DMS153 treated with DMSO at 0.1 percent for 48 hours (cell line): ENCODE data around the gene MFSD12.
"Not testable (repeated sequence)": the region's sequence is repeated elsewhere in the genome, so short reads cannot be mapped to it uniquely, and the experiment has no call there.

Source experiments
- DNase-seq: peaks from one replicate; lab custom pipeline; 2025; ENCODE audit not compliant: unreplicated experiment; lab: John Stamatoyannopoulos, UW

MFSD12 gene

DNA sequence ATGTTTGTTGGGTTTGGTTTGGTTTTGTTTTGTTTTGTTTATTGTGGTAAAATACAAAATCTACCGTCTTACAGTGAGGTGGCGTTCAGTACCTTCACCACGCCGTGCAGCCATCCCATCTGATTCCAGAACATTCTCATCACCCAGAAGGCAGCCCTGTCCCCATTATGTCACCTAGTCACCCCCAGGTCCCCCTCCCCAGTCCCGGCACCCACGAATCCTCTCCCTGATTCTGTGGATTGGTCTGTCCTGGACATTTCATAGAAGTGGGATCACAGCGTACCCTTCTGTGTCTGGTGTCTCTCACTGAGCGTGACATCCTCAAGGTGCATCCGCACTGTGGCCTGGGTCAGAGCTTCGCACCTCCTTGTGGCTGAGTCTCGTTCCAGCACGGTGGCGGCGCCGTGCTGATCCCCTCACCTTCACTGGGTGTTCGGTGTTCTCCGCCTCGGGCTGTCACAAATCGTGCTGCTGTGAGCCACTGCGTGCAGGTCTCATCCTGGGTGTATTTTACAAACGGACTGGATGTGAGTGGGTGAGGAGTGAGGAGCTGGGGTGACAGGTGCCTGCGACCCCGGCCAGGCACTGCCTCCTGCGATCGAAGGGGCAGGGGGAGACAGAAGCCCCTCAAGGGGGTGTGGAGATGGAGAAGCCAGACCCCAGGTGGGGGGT, 19.0 kb downstream of the MFSD12 start:
- DNase-seq = no peak

GRCh38 chr19:3537438-3538240, 19.7 kb downstream of the MFSD12 start:
- no peak for DNase-seq

- no peak for DNase-seq
These were observed 20.3 kb downstream of the MFSD12 start for GRCh38 chr19:3537101-3537437.

GRCh38 chr19:3536429-3537100, 20.8 kb downstream of the MFSD12 start:
- no peak for DNase-seq

DNA sequence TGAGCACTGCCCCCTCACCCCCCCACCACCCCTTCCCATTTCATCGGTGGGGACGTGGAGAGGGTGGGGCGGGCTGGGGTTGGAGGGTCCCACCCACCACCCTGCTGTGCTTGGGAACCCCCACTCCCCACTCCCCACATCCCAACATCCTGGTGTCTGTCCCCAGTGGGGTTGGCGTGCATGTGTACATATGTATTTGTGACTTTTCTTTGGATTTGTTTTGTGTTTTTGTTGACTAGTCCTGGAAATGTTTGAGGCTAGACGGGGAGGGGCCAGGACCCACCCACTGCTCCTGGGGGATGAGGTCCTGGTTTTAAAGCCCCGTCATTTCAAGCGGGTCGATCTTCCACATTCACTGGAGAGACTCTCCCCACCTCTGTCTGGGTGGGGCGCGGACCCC, 21.4 kb downstream of the MFSD12 start:
- no peak for DNase-seq

- DNase-seq = no peak
These were observed 21.8 kb downstream of the MFSD12 start for GRCh38 chr19:3535563-3535965.

DNA sequence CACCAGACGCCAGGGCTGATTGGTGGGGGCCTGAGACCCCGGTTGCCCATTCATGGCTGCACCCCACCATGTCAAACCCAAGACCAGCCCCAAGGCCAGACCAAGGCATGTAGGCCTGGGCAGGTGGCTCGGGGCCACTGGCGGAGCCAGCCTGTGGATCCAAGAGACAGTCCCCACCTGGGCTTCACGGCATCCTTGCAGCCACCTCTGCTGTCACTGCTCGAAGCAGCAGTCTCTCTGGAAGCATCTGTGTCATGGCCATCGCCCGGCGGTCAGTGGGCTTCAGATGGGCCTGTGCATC, 22.2 kb downstream of the MFSD12 start:
- no peak for DNase-seq

DNA sequence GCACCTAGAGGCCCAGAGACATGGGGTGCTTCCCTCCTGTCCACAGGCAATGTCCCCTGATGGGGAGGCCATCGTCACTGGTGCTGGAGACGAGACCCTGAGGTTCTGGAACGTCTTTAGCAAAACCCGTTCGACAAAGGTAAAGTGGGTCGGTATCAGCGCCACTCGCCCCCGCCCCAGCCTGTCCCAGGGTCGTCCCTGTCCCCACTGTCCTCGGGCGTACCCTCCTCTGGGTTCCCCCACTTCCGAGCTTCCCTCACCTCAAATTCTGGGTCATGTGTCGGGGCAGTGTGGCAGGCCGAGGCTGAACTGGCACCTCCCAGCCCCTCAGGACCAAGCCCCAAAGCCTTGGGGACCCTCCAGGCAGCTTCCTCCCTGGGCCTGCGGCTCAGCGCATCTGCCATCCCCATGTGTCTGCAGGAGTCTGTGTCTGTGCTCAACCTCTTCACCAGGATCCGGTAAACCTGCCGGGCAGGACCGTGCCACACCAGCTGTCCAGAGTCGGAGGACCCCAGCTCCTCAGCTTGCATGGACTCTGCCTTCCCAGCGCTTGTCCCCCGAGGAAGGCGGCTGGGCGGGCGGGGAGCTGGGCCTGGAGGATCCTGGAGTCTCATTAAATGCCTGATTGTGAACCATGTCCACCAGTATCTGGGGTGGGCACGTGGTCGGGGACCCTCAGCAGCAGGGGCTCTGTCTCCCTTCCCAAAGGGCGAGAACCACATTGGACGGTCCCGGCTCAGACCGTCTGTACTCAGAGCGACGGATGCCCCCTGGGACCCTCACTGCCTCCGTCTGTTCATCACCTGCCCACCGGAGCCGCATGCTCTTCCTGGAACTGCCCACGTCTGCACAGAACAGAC, 22.8 kb downstream of the MFSD12 start:
- no peak for DNase-seq

GRCh38 chr19:3533563-3534216, 23.7 kb downstream of the MFSD12 start:
- DNase-seq = no peak

DNA sequence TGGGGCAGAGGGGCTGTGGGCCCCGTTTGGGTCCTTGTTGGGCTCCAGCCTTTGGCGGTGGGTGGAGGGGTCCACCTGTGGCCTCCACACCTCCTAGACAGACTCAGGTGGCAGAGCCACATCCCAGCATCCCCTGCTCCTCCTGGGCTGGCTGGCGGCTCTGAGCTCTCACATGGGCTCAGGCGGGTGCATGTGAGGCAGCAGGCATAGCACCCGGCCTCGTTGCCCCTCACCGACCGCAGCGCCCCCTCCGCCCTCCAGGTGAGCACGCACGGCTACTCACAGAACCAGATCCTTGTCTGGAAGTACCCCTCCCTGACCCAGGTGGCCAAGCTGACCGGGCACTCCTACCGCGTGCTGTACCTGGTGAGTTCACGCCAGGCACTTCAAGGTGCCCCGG, 24.4 kb downstream of the MFSD12 start:
- no peak for DNase-seq

- DNase-seq = no peak
These were observed 25.1 kb downstream of the MFSD12 start for GRCh38 chr19:3532154-3532786.

GRCh38 chr19:3531716-3532115, 25.7 kb downstream of the MFSD12 start:
- no peak for DNase-seq

GRCh38 chr19:3530389-3530788, 27.0 kb downstream of the MFSD12 start:
- no peak for DNase-seq

DNA sequence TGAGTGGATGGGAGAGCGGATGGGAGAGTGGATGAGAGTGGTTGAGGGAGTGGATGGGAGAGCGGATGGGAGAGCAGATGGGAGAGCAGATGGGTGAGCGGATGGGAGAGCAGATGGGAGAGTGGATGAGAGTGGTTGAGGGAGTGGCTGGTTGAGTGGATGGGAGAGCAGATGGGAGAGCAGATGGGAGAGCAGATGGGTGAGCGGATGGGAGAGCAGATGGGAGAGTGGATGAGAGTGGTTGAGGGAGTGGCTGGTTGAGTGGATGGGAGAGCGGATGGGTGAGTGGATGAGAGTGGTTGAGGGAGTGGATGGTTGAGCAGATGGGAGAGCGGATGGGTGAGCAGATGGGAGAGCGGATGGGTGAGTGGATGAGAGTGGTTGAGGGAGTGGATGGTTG, 28.1 kb downstream of the MFSD12 start:
- DNase-seq = not testable (repeated sequence)

- no peak for DNase-seq
These were observed 28.7 kb downstream of the MFSD12 start for GRCh38 chr19:3528539-3529211.

GRCh38 chr19:3528080-3528479, 29.3 kb downstream of the MFSD12 start:
- DNase-seq = no peak

- no peak for DNase-seq
These were observed 30.0 kb downstream of the MFSD12 start for GRCh38 chr19:3527238-3527910.

DNA sequence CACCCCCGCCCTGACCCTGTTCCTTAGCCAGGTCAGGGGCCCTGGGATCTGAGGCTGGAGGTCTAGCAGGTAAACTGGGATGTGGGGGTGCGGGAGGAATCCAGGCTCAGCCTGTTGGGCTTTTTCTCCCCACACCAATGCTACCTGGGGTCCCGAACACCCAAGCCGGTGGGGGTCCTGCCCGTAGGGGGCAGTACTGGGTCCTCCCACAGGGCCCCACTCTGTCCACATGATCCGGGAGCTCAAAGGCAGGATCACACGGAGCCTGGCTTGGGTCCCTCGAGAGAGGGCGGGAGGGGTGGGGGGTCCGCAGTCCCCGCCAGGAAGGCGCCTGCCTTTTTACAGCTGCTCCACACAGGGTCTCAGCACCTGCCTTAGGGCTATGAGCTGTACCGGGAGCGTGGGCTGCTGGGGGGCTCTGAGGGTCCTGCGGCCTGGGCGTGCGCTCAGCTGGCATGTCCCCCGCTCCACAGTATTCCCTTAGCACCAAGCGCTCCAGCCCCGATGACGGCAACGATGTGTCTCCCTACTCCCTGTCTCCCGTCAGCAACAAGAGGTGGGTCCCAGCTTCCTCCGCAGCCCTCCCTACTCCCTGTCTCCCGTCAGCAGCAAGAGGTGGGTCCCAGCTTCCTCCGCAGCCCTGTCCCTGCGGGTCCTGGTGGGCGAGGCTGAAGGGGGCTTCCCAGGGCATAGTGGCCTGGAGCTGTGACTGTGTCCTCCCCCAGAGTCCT, 30.7 kb downstream of the MFSD12 start:
- no peak for DNase-seq
